Measurements from ENCODE around the gene PPP1R16B. TPM values are rescaled to one million over a fixed set of nuclear protein-coding genes. Genes with fewer than 3 reads are reported as not detected.

PPP1R16B gene
- total RNA-seq, 2 donors from 2014 or later: 77.2 to 79.5 TPM

DNA sequence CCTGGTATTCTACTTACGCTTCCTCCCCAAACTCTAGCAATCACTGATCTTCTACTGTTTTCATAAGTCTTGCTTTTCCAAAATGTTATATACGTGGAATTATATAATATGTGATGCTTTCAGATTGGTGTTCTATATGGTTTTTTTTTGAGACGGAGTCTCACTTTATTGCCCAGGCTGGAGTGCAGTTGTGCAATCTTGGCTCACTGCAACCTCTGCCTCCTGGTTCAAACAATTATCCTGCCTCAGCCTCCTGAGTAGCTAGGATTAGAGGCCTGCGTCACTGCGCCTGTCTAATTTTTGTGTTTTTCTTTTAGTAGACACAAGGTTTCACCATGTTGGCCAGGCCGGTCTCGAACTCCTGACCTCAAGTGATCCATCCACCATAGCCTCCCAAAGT is 109.9 kb downstream of the PPP1R16B start:
- Mint-ChIP-seq H3K4me3 (no peak overlapping the region), H3K36me3 (ENCODE audit: low read depth) (peaks cover 93% of the 10 kb centered on the region), H3K4me1 (no peaks in the 10 kb centered on the region), H3K27me3 (no peaks in the 10 kb centered on the region), H3K9me3 (no peaks in the 10 kb centered on the region), H3K27ac (no peak overlapping the region)
- no peak for ATAC-seq (replicated peaks)

- no peaks in the 10 kb centered on the region for H3K9me3 Mint-ChIP-seq
- H3K36me3 Mint-ChIP-seq (ENCODE audit: low read depth): peaks cover 81% of the 10 kb centered on the region
- no peaks in the 10 kb centered on the region for H3K4me1 Mint-ChIP-seq
- ATAC-seq (replicated peaks): no peak
- no peak overlapping the region for H3K4me3 Mint-ChIP-seq
- no peaks in the 10 kb centered on the region for H3K27me3 Mint-ChIP-seq
- H3K27ac Mint-ChIP-seq: no peak overlapping the region
Observed at GRCh38 chr20:38917657-38918056, 112.2 kb downstream of the PPP1R16B start.

DNA sequence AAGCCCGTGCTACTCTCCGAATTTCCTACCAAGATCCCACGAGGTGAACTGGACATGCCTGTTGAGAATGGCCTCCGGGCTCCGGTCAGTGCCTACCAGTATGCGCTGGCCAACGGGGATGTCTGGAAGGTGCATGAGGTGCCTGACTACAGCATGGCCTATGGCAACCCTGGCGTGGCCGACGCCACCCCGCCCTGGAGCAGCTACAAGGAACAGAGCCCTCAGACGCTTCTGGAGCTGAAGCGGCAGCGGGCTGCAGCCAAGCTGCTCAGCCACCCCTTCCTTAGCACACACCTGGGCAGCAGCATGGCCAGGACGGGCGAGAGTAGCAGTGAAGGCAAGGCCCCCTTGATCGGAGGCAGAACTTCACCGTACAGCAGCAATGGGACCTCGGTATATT is 112.7 kb downstream of the PPP1R16B start:
- Mint-ChIP-seq H3K36me3 (ENCODE audit: low read depth) (peaks cover 75% of the 10 kb centered on the region), H3K4me3 (no peak overlapping the region), H3K27me3 (no peaks in the 10 kb centered on the region), H3K27ac (no peak overlapping the region), H3K9me3 (no peaks in the 10 kb centered on the region), H3K4me1 (no peaks in the 10 kb centered on the region)
- no peak for ATAC-seq (replicated peaks)

- Mint-ChIP-seq H3K4me1 (peaks cover under 1% of the 10 kb centered on the region), H3K27ac (no peak overlapping the region), H3K36me3 (ENCODE audit: low read depth) (peaks cover 60% of the 10 kb centered on the region), H3K4me3 (no peak overlapping the region), H3K9me3 (no peaks in the 10 kb centered on the region), H3K27me3 (no peaks in the 10 kb centered on the region)
- no peak for ATAC-seq (replicated peaks)
Observed at GRCh38 chr20:38919683-38920082, 114.2 kb downstream of the PPP1R16B start.

GRCh38 chr20:38920411-38920810 is 114.9 kb downstream of the PPP1R16B start:
- Mint-ChIP-seq H3K36me3 (ENCODE audit: low read depth) (peaks cover 53% of the 10 kb centered on the region), H3K27me3 (no peaks in the 10 kb centered on the region), H3K4me1 (peaks cover 5% of the 10 kb centered on the region), H3K9me3 (no peaks in the 10 kb centered on the region), H3K27ac (no peak overlapping the region), H3K4me3 (no peak overlapping the region)
- no peak for ATAC-seq (replicated peaks)

DNA sequence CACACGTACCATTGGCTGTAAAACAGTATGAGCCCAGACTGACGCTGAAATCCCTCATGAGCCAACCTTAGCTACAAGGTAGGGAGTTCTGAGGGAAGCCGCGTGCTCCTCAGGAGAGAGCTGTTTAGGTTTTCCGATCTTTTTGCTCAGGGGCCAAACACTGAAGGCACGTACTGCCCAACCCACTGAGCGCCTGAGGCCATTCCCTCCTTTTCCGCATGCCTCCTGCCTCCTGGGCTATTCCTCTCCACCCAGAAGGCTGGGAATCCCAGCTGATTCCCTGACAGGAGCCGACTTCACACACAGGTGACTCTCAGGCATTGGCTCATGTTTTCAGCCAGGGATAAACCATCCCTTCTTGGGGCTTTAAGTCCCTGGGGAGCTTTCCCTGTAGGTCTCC is 115.4 kb downstream of the PPP1R16B start:
- H3K27me3 Mint-ChIP-seq: no peaks in the 10 kb centered on the region
- no peaks in the 10 kb centered on the region for H3K9me3 Mint-ChIP-seq
- no peak overlapping the region for H3K4me3 Mint-ChIP-seq
- H3K4me1 Mint-ChIP-seq: peaks cover 5% of the 10 kb centered on the region
- ATAC-seq (replicated peaks): no peak
- peaks cover 49% of the 10 kb centered on the region for H3K36me3 Mint-ChIP-seq (ENCODE audit: low read depth)
- no peak overlapping the region for H3K27ac Mint-ChIP-seq

GRCh38 chr20:38924718-38925117 is 119.2 kb downstream of the PPP1R16B start:
- peak overlapping the region; percentile 54 for H3K27ac Mint-ChIP-seq
- no peaks in the 10 kb centered on the region for H3K9me3 Mint-ChIP-seq
- peaks cover 22% of the 10 kb centered on the region for H3K36me3 Mint-ChIP-seq (ENCODE audit: low read depth)
- H3K4me3 Mint-ChIP-seq: peak overlapping the region; percentile 26
- no peaks in the 10 kb centered on the region for H3K27me3 Mint-ChIP-seq
- ATAC-seq (replicated peaks): no peak
- peaks cover 14% of the 10 kb centered on the region for H3K4me1 Mint-ChIP-seq

DNA sequence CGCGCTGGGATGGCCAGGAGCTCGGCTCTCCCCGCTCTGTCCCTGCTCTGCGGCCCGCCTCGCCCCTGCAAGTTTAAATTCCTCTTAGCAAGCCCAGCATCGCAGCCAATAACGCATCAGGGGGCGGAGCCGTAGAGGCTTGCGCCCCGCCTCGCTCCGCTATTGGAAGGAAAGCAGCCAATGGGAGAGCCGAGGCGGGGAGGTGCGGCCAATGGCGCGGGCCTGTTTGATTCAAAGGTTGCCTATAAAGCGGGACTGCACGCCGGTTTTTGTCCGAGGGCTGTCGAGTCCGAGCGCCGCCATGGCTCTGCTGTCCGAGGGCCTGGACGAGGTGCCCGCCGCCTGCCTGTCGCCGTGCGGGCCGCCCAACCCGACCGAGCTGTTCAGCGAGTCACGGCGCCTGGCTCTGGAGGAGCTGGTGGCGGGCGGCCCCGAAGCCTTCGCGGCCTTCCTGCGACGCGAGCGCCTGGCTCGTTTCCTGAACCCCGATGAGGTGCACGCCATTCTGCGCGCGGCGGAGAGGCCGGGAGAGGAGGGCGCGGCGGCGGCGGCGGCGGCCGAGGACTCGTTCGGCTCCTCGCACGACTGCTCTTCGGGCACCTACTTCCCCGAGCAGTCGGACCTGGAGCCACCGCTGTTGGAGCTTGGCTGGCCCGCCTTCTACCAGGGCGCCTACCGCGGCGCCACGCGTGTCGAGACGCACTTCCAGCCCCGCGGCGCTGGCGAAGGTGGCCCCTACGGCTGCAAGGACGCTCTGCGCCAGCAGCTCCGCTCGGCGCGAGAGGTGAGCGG is 120.8 kb downstream of the PPP1R16B start, which contains the start of gene FAM83D:
Gene FAM83D, plus strand, starts transcription at position 276 of the 792 bp plus-strand sequence. Its CDS starts 26 bp downstream, at position 302.
- H3K27me3 Mint-ChIP-seq: no peaks in the 10 kb centered on the region
- ATAC-seq (replicated peaks): peak; percentile 97
- peak within 1 kb of the TSS; percentile 78 for H3K4me3 Mint-ChIP-seq
- H3K36me3 Mint-ChIP-seq (ENCODE audit: low read depth): peaks cover 7% of the 10 kb centered on the region
- H3K9me3 Mint-ChIP-seq: no peaks in the 10 kb centered on the region
- peak within 1 kb of the TSS; percentile 71 for H3K27ac Mint-ChIP-seq
- H3K4me1 Mint-ChIP-seq: peaks cover 18% of the 10 kb centered on the region

- no peaks in the 10 kb centered on the region for H3K27me3 Mint-ChIP-seq
- H3K4me1 Mint-ChIP-seq: peaks cover 18% of the 10 kb centered on the region
- peaks cover 7% of the 10 kb centered on the region for H3K36me3 Mint-ChIP-seq (ENCODE audit: low read depth)
- H3K27ac Mint-ChIP-seq: peak overlapping the region; percentile 71
- no peaks in the 10 kb centered on the region for H3K9me3 Mint-ChIP-seq
- H3K4me3 Mint-ChIP-seq: peak overlapping the region; percentile 78
- ATAC-seq (replicated peaks): no peak
Observed at GRCh38 chr20:38926934-38927616, 121.6 kb downstream of the PPP1R16B start.

DNA sequence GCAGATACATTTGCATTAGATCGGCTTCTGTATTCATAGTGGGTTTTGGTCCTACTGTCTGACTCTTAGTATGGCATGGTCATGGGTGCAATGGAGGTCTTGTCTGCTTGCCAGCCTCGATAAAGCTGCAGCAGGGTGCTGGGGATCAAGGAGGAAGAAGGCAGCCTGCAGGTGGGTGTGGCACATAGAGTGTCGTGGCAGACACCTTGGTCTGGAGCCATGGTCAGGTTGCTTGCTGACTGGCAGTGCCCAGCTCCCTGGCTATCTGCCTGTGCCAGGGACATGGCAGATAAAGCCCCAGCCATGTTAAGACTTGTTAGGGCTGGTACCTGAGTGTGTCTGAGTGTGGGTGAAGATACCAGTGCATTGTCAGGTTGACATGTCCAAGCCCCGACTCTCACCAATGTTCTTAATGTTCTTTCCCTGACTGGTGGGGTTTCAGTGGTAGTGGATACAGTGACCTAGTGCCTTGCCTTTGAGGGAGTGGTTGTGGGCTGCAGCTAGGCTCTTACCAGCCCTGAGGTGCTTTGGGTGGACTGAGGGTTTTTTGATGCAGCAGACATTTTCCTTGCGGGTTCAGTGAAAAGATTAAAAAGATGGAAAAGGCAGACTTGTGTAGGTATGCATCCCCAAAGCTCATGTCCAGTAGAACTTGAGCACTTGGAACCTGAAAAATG is 122.5 kb downstream of the PPP1R16B start:
- Mint-ChIP-seq H3K27me3 (no peaks in the 10 kb centered on the region), H3K4me1 (peaks cover 18% of the 10 kb centered on the region), H3K4me3 (peak overlapping the region; percentile 78), H3K27ac (no peak overlapping the region), H3K9me3 (no peaks in the 10 kb centered on the region), H3K36me3 (ENCODE audit: low read depth) (peaks cover 7% of the 10 kb centered on the region)
- ATAC-seq (replicated peaks): no peak

DNA sequence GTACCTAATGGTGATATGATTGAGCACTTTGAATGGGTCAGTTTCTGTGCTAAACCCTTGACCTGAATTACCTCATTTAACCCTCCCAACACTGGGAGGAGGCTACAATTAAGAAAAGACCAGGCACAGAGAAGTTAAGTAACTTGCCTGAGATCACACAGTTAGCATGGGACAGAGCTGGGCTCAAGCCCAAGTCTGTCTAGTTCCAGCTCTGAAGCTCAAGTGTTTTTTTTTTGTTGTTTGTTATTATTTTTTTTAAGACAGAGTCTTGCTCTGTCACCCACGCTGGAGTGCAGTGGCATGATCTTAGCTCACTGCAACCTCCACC is 124.7 kb downstream of the PPP1R16B start:
- peaks cover 7% of the 10 kb centered on the region for H3K36me3 Mint-ChIP-seq (ENCODE audit: low read depth)
- no peak overlapping the region for H3K4me3 Mint-ChIP-seq
- no peaks in the 10 kb centered on the region for H3K27me3 Mint-ChIP-seq
- ATAC-seq (replicated peaks): no peak
- peaks cover 13% of the 10 kb centered on the region for H3K4me1 Mint-ChIP-seq
- no peak overlapping the region for H3K27ac Mint-ChIP-seq
- H3K9me3 Mint-ChIP-seq: no peaks in the 10 kb centered on the region

DNA sequence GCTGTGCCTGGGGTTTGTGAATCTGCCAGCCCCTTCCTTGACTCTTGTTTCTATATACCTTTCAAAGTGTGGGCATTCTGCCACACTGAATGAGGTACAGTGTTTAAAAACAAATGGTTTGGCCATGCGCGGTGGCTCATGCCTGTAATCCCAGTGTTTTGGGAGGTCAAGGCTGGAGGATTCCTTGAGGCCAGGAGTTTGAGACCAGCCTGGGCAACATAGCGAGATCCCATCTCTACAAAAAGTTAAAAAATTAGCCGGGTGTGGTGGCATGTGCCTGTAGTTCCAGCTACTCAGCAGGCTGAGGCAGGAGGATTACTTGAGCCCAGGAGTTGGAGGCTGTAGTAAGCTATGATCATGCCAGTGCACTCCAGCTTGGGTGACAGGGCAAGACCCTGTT is 126.5 kb downstream of the PPP1R16B start:
- ATAC-seq (replicated peaks): no peak
- Mint-ChIP-seq H3K36me3 (ENCODE audit: low read depth) (peaks cover 7% of the 10 kb centered on the region), H3K27me3 (no peaks in the 10 kb centered on the region), H3K9me3 (no peaks in the 10 kb centered on the region), H3K27ac (no peak overlapping the region), H3K4me3 (no peak overlapping the region), H3K4me1 (peaks cover 13% of the 10 kb centered on the region)

GRCh38 chr20:38932457-38933120 is 127.1 kb downstream of the PPP1R16B start:
- no peak overlapping the region for H3K27ac Mint-ChIP-seq

DNA sequence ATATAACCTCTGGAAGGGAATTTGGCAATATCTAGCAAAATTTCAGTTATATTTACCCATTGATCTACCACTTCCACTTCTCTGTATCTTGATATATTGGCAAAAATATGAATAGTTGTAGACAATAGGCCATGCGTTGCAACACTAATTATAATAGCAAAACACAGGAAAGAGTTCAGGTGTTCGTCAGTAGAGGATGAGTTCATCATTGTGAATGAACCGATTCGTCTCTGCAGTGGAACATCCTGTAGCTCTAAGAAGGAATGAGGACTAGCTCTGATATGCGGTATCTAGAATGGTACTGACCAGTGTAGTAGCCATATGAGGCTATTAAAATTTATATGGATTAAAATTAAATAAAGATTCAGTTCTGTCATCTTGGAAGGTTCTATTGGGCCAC is 129.0 kb downstream of the PPP1R16B start:
- Mint-ChIP-seq H3K4me3 (no peak overlapping the region), H3K9me3 (no peaks in the 10 kb centered on the region), H3K4me1 (peaks cover 6% of the 10 kb centered on the region), H3K27me3 (no peaks in the 10 kb centered on the region), H3K27ac (no peak overlapping the region), H3K36me3 (ENCODE audit: low read depth) (no peaks in the 10 kb centered on the region)
- ATAC-seq (replicated peaks): no peak

More at GRCh38 chr20:38932457-38933120, 127.1 kb downstream of the PPP1R16B start:
- H3K36me3 Mint-ChIP-seq (ENCODE audit: low read depth): peaks cover 7% of the 10 kb centered on the region
- ATAC-seq (replicated peaks): no peak
- H3K9me3 Mint-ChIP-seq: no peaks in the 10 kb centered on the region
- H3K27me3 Mint-ChIP-seq: no peaks in the 10 kb centered on the region
- peaks cover 13% of the 10 kb centered on the region for H3K4me1 Mint-ChIP-seq
- no peak overlapping the region for H3K4me3 Mint-ChIP-seq
